ENCODE measurements around the gene HSPG2.
"Not testable (repeated sequence)": the region's sequence is repeated elsewhere in the genome, so short reads cannot be mapped to it uniquely, and the experiment has no call there.

GRCh38 chr1:21969066-21969465 lies 32.0 kb upstream of the HSPG2 start:
- not testable (repeated sequence) for TF ChIP-seq CTCF, POLR2A (IDR thresholded peaks at IDR 0.05)
